ENCODE results near the gene SCMH1.

DNA sequence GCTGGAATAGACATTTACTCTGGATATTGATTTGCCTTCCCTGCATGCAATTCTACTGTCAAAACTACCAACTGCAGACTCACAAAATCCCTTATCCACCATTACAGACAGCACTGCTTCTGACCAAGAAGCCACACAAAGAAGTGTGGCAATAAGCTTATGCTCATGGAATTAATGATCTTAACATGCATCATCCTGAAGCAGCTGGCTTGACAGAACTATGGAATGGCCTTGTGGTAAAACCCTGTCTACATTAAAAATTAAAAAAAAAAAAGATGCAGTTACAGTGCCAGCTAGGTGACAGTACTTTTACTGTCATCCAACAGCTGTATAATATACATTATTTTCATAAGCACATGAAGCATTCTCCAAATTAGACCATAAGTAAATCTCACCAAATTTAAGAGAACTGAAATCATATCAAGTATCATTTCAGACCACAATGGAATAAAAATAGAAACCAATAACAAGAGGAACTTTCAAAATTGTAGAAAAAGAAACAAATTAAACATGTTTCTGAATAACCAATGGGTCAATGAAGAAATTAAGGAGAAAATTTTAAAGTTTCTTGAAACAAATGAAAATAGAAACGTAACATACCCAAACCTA is 70.7 kb downstream of the SCMH1 start:
- no peak for TF ChIP-seq EP300 (IDR thresholded peaks at IDR 0.05)
- TF ChIP-seq, protein P1, sequence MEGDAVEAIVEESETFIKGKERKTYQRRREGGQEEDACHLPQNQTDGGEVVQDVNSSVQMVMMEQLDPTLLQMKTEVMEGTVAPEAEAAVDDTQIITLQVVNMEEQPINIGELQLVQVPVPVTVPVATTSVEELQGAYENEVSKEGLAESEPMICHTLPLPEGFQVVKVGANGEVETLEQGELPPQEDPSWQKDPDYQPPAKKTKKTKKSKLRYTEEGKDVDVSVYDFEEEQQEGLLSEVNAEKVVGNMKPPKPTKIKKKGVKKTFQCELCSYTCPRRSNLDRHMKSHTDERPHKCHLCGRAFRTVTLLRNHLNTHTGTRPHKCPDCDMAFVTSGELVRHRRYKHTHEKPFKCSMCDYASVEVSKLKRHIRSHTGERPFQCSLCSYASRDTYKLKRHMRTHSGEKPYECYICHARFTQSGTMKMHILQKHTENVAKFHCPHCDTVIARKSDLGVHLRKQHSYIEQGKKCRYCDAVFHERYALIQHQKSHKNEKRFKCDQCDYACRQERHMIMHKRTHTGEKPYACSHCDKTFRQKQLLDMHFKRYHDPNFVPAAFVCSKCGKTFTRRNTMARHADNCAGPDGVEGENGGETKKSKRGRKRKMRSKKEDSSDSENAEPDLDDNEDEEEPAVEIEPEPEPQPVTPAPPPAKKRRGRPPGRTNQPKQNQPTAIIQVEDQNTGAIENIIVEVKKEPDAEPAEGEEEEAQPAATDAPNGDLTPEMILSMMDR (IDR thresholded peaks at IDR 0.05): no peak
- TF ChIP-seq POLR2A (IDR thresholded peaks at IDR 0.05): no peak
